ENCODE data around the gene MAN2A1.

DNA sequence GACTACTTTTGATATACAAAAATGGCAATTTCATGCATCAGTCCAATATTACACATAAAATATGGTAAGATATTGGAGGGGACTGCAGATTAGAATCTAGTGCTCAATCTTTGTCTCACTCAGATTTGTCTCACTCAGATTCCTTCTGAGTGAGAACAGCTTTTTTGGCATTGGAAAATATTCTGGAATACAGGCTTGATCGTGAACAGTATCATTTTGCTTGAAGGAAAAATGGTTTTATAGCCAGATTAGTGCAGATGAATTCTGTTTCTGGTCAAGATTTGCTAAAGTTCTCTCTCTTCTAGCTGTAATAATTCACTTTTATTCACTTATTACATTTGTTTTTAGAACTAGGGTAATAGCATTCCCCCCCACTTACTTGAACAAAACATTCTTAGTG, 51.2 kb downstream of the MAN2A1 start:
- TF ChIP-seq POLR2A (IDR thresholded peaks at IDR 0.05) (no peak), POLR2AphosphoS5 (IDR thresholded peaks at IDR 0.05) (no peak)
- TF ChIP-seq, protein P1, sequence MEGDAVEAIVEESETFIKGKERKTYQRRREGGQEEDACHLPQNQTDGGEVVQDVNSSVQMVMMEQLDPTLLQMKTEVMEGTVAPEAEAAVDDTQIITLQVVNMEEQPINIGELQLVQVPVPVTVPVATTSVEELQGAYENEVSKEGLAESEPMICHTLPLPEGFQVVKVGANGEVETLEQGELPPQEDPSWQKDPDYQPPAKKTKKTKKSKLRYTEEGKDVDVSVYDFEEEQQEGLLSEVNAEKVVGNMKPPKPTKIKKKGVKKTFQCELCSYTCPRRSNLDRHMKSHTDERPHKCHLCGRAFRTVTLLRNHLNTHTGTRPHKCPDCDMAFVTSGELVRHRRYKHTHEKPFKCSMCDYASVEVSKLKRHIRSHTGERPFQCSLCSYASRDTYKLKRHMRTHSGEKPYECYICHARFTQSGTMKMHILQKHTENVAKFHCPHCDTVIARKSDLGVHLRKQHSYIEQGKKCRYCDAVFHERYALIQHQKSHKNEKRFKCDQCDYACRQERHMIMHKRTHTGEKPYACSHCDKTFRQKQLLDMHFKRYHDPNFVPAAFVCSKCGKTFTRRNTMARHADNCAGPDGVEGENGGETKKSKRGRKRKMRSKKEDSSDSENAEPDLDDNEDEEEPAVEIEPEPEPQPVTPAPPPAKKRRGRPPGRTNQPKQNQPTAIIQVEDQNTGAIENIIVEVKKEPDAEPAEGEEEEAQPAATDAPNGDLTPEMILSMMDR (IDR thresholded peaks at IDR 0.05) = no peak
